ENCODE results near the gene CATSPER1.

DNA sequence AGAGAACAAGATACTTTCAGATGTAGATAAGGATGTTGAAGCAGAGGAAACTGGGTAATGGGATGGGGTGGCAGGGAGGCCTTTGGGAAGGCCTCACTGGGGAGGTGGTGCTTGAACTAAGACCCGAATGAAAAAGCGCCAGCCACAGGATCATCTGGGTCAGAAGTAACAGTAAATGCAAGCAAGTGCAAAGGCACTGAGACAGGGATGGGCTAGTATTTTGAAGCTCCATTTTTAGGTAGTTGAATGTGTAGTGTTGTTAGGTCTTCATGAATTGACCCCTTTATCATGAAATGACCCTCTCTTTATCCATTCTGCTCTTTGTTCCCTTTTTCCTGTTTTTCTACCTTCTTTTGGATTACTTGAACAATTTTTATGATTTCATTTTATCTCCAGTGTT, 37.6 kb upstream of the CATSPER1 start:
- TF ChIP-seq POLR2A (IDR thresholded peaks at IDR 0.05) (no peak), POLR2AphosphoS5 (IDR thresholded peaks at IDR 0.05; ENCODE audit: insufficient read depth in 1 of 2, low read depth in 1 of 2) (no peak)
- TF ChIP-seq, protein P1, sequence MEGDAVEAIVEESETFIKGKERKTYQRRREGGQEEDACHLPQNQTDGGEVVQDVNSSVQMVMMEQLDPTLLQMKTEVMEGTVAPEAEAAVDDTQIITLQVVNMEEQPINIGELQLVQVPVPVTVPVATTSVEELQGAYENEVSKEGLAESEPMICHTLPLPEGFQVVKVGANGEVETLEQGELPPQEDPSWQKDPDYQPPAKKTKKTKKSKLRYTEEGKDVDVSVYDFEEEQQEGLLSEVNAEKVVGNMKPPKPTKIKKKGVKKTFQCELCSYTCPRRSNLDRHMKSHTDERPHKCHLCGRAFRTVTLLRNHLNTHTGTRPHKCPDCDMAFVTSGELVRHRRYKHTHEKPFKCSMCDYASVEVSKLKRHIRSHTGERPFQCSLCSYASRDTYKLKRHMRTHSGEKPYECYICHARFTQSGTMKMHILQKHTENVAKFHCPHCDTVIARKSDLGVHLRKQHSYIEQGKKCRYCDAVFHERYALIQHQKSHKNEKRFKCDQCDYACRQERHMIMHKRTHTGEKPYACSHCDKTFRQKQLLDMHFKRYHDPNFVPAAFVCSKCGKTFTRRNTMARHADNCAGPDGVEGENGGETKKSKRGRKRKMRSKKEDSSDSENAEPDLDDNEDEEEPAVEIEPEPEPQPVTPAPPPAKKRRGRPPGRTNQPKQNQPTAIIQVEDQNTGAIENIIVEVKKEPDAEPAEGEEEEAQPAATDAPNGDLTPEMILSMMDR (IDR thresholded peaks at IDR 0.05), result no peak

All from vagina (tissue), 2 donors.